Aorta (tissue), 5 donors: ENCODE results near the gene RPL37. TPM values are rescaled to one million over a fixed set of nuclear protein-coding genes. Genes with fewer than 3 reads are reported as not detected.

Source experiments
- ATAC-seq: fragments of 200-7000 bp; cut with Tn5 transposase; one replicate; pipeline ENCODE4 v1.9.1; 2022; ENCODE audit warnings: moderate library complexity; ENCODE audit not compliant: low FRiP score
- DNase-seq, 2 donors: peaks; one replicate each; pipeline ENCODE4 v3.0.0-alpha.2; 2020
- H3K27ac ChIP-seq, 2 donors: one replicate each; pipeline ENCODE4 v1.5.1; 2013; ENCODE audit warnings: low read length in 2 of 2, mild to moderate bottlenecking in 2 of 2, moderate library complexity in 2 of 2, control low read depth in 1 of 2, inconsistent platforms in 1 of 2, low read depth in 1 of 2
- H3K27me3 ChIP-seq, 2 donors: one replicate each; pipeline ENCODE4 v1.6.1; 2013; ENCODE audit warnings: control low read depth in 1 of 2, low read length in 1 of 2, mild to moderate bottlenecking in 1 of 2, moderate library complexity in 1 of 2; ENCODE audit not compliant: insufficient read depth in 2 of 2, control insufficient read depth in 1 of 2
- H3K36me3 ChIP-seq, 2 donors: one replicate each; pipeline ENCODE4 v1.6.1; 2013; ENCODE audit warnings: control low read depth in 1 of 2, low read length in 1 of 2, mild to moderate bottlenecking in 1 of 2; ENCODE audit not compliant: insufficient read depth in 2 of 2, control insufficient read depth in 1 of 2
- H3K4me1 ChIP-seq, 2 donors: one replicate each; pipeline ENCODE4 v1.6.1; 2013; ENCODE audit warnings: low read length in 2 of 2, control low read depth in 1 of 2, mild to moderate bottlenecking in 1 of 2, moderate library complexity in 1 of 2; ENCODE audit not compliant: insufficient read depth in 2 of 2, control insufficient read depth in 1 of 2
- H3K4me3 ChIP-seq, 2 donors: one replicate each; pipeline ENCODE4 v1.5.1; 2013; ENCODE audit warnings: low read length in 2 of 2, control low read depth in 1 of 2, mild to moderate bottlenecking in 1 of 2
- H3K9me3 ChIP-seq: one replicate; pipeline ENCODE4 v1.6.1; 2013; ENCODE audit warnings: mild to moderate bottlenecking, low read length; ENCODE audit not compliant: control insufficient read depth
- WGBS, 2 donors: extraction: QIAGEN DNeasy Blood & Tissue Kit; methylation state at CpG; one replicate each; pipeline ENCODE4 v1.1.7; 2013; 5-methylcytosine and 5-hydroxymethylcytosine counted together
- intact Hi-C, 2 donors: fragments of 100-400 bp; cut with DNase I; formaldehyde crosslinking; loops; one replicate each; pipeline versions ENCODE4 v1.14.2 to v1.15.0; 2022
- polyA plus RNA-seq, 2 donors: library from polyadenylated mRNA; stranded (reverse); fragments of 200-250 nt; gene quantifications; one replicate each; pipeline ENCODE4 v1.2.3, GENCODE V29; 2013
- total RNA-seq, 2 donors: library from RNA; stranded (reverse); fragmentation: NEBNext Ultra II Directional; extraction: Animal tissue kit (Norgen Biotek cat#: 25700); gene quantifications; one replicate each; pipeline ENCODE4 v1.2.1, GENCODE V29; 2021
- donor health status: healthy with polysubstance abuse.
- donor health status: Bipolar disorder and iron deficiency.
- donor health status: DM: no; HTN: no; CAD: no.
- donor health status: DM: no; HTN: no; CAD: no.
- donor health status: DM: yes; HTN: yes; CAD: no.

Gene RPL37
- total and polyA plus RNA-seq, 4 donors, result 772 to 1,463 (median 1,110) TPM

- Histone ChIP-seq H3K36me3 (no peaks in the 10 kb centered on the region), H3K9me3 (no peaks in the 10 kb centered on the region), H3K4me1 (no peaks in the 10 kb centered on the region), H3K27ac (no peak overlapping the region), H3K27me3 (no peaks in the 10 kb centered on the region), H3K4me3 (no peak overlapping the region)
- intact Hi-C loops, result no loop called here
- no peak for ATAC-seq
- WGBS, 2 donors, result 78 to 90% methylated on average over 2 of the region's 2 CpGs
- no peak for DNase-seq
Measured at GRCh38 chr5:40813698-40814281, 21.2 kb downstream of the RPL37 start.

DNA sequence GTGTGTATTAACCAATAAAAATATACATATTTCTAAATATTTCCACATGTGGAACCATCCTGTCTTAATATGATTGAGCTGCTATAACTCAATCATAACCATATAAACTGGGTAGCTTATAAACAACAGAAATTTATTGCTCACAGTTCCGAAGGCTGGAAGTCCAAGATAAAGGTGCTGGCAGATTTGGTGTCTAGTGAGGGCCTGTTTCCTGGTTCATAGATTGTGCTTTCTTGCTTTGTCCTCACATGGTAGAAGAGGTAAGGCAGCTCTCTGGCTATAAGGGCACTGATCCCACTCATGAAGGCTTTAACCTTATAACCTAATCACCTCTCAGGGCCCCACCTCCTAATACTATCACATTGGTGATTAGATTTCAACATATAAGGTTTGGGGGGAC is 22.9 kb downstream of the RPL37 start:
- DNase-seq (no peak), ATAC-seq (no peak)
- no peaks in the 10 kb centered on the region for H3K9me3 ChIP-seq
- 0 to 36% methylated on average over 1 of the region's 1 CpG for WGBS, 2 donors
- no peak overlapping the region for H3K27ac ChIP-seq
- no peaks in the 10 kb centered on the region for H3K4me1 ChIP-seq
- H3K36me3 ChIP-seq, result no peaks in the 10 kb centered on the region
- H3K27me3 ChIP-seq, result no peaks in the 10 kb centered on the region
- intact Hi-C loops, result no loop called here
- no peak overlapping the region for H3K4me3 ChIP-seq

DNA sequence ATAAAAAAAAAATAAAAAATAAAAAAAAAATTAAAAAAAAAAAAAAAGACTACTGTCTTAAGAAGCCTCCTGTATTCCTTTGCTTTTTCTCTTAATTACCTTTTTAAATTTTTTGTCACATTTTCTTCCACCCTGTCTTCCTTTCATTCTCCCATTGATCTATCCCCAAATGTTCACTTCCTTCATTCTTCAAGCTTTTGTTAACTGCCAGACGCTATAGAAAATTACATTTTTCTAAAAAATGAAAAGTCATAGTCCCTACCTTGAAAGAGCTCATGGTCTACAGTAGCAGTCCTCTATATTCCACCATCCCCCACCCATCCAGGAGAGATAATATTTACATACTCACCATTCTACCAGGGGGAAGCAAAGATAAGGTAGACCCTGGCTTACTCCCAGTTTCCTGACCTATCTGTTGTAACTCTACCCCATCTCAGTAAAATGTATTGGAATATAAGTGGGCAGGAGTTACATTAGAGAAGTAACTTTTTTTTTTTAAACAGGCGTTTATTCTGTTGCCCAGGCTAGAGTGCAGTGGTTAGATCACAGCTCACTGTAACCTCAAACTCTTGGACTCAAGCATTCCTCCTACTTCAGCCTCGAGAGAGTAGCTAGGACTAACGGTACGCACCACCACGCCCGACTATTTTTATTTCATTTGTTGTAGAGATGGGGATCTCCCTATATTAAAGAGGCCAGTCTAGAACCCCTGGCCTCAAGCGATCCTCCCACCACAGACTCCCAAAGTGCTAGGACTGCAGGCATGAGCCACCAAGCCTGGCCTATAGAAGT is 33.1 kb downstream of the RPL37 start:
- no peaks in the 10 kb centered on the region for H3K9me3 ChIP-seq
- WGBS, 2 donors, result 88 to 91% methylated on average over 8 of the region's 8 CpGs
- no peak overlapping the region for H3K4me3 ChIP-seq
- peaks cover 0 to 5% of the 10 kb centered on the region in 2 donors for H3K4me1 ChIP-seq
- intact Hi-C loops, result no loop called here
- no peak overlapping the region for H3K27ac ChIP-seq
- no peak for DNase-seq
- H3K27me3 ChIP-seq, result no peaks in the 10 kb centered on the region
- H3K36me3 ChIP-seq, result no peaks in the 10 kb centered on the region
- no peak for ATAC-seq

GRCh38 chr5:40799258-40799657 is 35.8 kb downstream of the RPL37 start:
- ATAC-seq, result no peak
- peaks cover 0 to 5% of the 10 kb centered on the region in 2 donors for H3K4me1 ChIP-seq
- no peaks in the 10 kb centered on the region for H3K9me3 ChIP-seq
- H3K27ac ChIP-seq, result no peak overlapping the region
- intact Hi-C loops, result no loop called here
- 0 to 1% methylated on average over 1 of the region's 1 CpG for WGBS, 2 donors
- H3K36me3 ChIP-seq, result no peaks in the 10 kb centered on the region
- no peak for DNase-seq
- no peaks in the 10 kb centered on the region for H3K27me3 ChIP-seq
- no peak overlapping the region for H3K4me3 ChIP-seq

- 1% methylated on average over 7 of the region's 7 CpGs for WGBS, 2 donors
- Histone ChIP-seq H3K27ac (peak overlapping the region; percentile 62 to 86), H3K27me3 (no peaks in the 10 kb centered on the region), H3K36me3 (no peaks in the 10 kb centered on the region), H3K9me3 (no peaks in the 10 kb centered on the region), H3K4me3 (peak overlapping the region; percentile 62 to 98), H3K4me1 (peaks cover 0 to 5% of the 10 kb centered on the region in 2 donors)
- no peak for DNase-seq
- intact Hi-C loops, result loop anchor here in 1 of 2 donors (1.0 kb wide), 1 partner anchor 36 kb away; the partner anchor contains the start of gene RPL37
- ATAC-seq, result no peak
Measured at GRCh38 chr5:40798801-40799210, 36.2 kb downstream of the RPL37 start.

GRCh38 chr5:40798012-40798800 is 36.8 kb downstream of the RPL37 start, which contains the start of gene PRKAA1:
Gene PRKAA1, minus strand, starts transcription at chr5:40798374. Its CDS starts 185 bp downstream, at chr5:40798189.
- intact Hi-C loops, result loop anchor here in 1 of 2 donors (1.0 kb wide), 1 partner anchor 37 kb away; the partner anchor contains the start of gene RPL37
- H3K4me3 ChIP-seq, result peak within 1 kb of the TSS; percentile 93 to 98
- peak; percentile 99 for ATAC-seq
- peak; percentile 93 to 96 for DNase-seq
- H3K27me3 ChIP-seq, result no peaks in the 10 kb centered on the region
- peaks cover 0 to 5% of the 10 kb centered on the region in 2 donors for H3K4me1 ChIP-seq
- H3K36me3 ChIP-seq, result no peaks in the 10 kb centered on the region
- WGBS, 2 donors, result 0% methylated on average over 52 to 70 of the region's 70 CpGs
- no peaks in the 10 kb centered on the region for H3K9me3 ChIP-seq
- peak within 1 kb of the TSS; percentile 64 to 86 for H3K27ac ChIP-seq

DNA sequence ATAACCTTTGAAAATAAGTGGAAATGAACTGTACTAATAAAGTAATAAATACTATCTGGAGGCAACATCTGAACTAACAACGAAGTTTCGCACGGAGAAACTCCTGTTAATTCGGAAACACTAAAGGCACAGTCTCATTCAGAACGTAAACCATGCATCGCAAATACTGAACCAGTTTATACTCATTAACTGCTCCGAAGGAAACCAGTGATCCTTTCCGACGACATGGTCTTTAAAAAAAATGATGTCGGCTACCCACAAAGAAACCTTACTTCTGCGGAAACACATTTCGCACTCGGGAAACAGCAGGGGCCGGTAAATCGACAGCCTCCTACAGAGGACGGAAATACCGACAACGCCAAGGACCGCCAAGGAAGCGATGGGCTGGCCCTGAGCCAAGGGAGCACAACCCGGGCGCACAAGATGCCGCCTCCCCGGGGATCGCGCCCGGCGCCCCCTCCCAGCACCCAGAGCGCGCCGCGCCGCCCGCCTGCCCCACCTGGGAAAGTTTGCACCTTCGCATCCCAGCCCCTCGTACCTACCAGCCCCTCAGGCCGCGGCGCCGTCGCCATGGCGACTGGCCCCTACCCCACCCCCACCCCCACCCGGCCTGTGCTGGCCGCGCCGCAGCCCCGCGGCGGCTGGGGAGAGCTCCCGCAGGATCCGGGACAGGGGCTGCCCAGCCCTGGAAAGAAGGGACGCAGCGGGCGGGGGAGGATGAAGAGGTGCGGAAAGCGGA is 37.6 kb downstream of the RPL37 start:
- H3K4me3 ChIP-seq, result peak overlapping the region; percentile 81 to 93
- peaks cover 0 to 5% of the 10 kb centered on the region in 2 donors for H3K4me1 ChIP-seq
- peak overlapping the region; percentile 53 to 64 for H3K27ac ChIP-seq
- no peaks in the 10 kb centered on the region for H3K9me3 ChIP-seq
- ATAC-seq (peak; percentile 80), DNase-seq (peak; percentile 82 to 92)
- no peaks in the 10 kb centered on the region for H3K36me3 ChIP-seq
- H3K27me3 ChIP-seq, result no peaks in the 10 kb centered on the region
- intact Hi-C loops, result loop anchor here (1.0 to 2.0 kb wide), 2 partner anchors 38 to 43 kb away; partner anchors contain the start of genes RPL37 (in 1 of the 2) and TTC33 (in 1 of the 2)
- WGBS, 2 donors, result 1% methylated on average over 37 to 56 of the region's 56 CpGs

- H3K4me1 ChIP-seq, result peaks cover 0 to 8% of the 10 kb centered on the region in 2 donors
- peak overlapping the region; percentile 20 to 48 for H3K4me3 ChIP-seq
Measured at GRCh38 chr5:40796487-40796889, 38.5 kb downstream of the RPL37 start.

More at GRCh38 chr5:40796487-40796889, 38.5 kb downstream of the RPL37 start:
- Histone ChIP-seq H3K36me3 (no peaks in the 10 kb centered on the region), H3K27ac (no peak overlapping the region), H3K9me3 (no peaks in the 10 kb centered on the region), H3K27me3 (no peaks in the 10 kb centered on the region)
- intact Hi-C loops, result loop anchor here in 1 of 2 donors (2.0 kb wide), 1 partner anchor 42 kb away; the partner anchor contains the start of gene TTC33
- peak; percentile 28 for ATAC-seq
- WGBS, 2 donors, result 32 to 35% methylated on average over 3 of the region's 3 CpGs
- DNase-seq, result no peak
